Activated T-helper 17 cell treated with anti-CD3 and anti-CD28 coated beads, Interleukin-2, amount 50 U/mL, for 72 hours (primary cell): ENCODE results near the gene SLC43A3. TPM values are rescaled to one million over a fixed set of nuclear protein-coding genes. Genes with fewer than 3 reads are reported as not detected.

ENCODE experiments used
- ATAC-seq: fragments of 150-1000 bp; cut with Tn5 transposase; replicated peaks from 2 replicates; pipeline ENCODE4 v1.10.0; 2021; ENCODE audit warnings: mild to moderate bottlenecking, moderate library complexity
- H3K27ac Mint-ChIP-seq: one replicate; pipeline ENCODE4 v1.8.0; 2022; ENCODE audit warnings: mixed read lengths
- H3K27me3 Mint-ChIP-seq: one replicate; pipeline ENCODE4 v1.8.0; 2022; ENCODE audit warnings: mixed read lengths
- H3K36me3 Mint-ChIP-seq: one replicate; pipeline ENCODE4 v1.8.0; 2022; ENCODE audit warnings: low read depth, mild to moderate bottlenecking, mixed read lengths
- H3K4me1 Mint-ChIP-seq: one replicate; pipeline ENCODE4 v1.8.0; 2022; ENCODE audit warnings: mixed read lengths
- H3K4me3 Mint-ChIP-seq: one replicate; pipeline ENCODE4 v1.8.0; 2022; ENCODE audit warnings: mild to moderate bottlenecking, mixed read lengths
- H3K9me3 Mint-ChIP-seq: one replicate; pipeline ENCODE4 v1.8.0; 2022; ENCODE audit warnings: mixed read lengths
- total RNA-seq, 2 donors: library from RNA; stranded (reverse); gene quantifications; one replicate each; pipeline ENCODE4 v1.2.3, GENCODE V29; 2022

Gene SLC43A3
- total RNA-seq, 2 donors from 2014 or later = 346 to 386 TPM

DNA sequence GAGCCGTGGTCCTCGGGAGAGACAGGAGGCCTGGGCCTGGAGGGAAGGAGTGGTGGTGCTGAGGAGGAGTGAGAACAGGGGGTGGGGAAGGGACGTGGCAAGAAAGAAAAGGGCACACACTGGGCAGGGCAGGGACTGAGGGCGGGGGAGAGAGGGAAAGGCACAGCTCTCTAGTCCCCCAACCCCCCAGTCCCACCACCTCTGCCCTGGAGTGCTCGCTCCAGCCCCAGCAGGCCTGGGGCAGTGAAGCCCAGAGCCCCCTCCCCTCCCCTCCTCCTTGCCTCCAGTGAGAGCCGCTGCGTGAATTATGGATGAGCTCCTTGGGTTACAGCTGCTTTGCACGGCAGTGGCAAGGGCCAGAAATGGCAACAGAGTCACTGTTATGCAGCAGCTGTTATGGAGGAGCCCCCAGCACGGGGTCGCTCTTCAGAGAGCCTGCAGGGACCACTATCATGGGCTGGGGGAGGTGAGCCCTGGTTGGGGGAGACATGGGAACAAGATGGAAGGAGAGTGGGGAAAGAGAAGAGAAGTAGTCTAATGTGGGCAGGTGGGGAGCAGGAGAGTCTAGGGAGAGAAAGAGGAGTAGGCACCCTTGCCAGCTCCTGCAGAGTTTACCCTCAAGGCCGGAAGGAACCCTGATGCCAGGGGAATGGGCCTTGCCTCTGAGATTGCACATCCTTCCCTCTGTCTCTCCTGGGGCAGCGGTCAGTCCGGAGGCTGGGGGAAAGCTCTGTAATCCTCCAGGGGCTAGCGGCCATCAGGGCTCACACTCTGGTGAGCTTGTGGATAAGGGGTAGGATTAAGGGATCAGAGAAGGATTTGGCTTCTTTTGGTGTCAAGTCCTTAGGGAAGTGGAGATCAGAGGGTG is 37.0 kb upstream of the SLC43A3 start:
- Mint-ChIP-seq H3K4me3 (no peak overlapping the region), H3K27me3 (peaks cover 26% of the 10 kb centered on the region), H3K36me3 (no peaks in the 10 kb centered on the region), H3K27ac (no peak overlapping the region), H3K9me3 (no peaks in the 10 kb centered on the region), H3K4me1 (peaks cover 13% of the 10 kb centered on the region)
- no peak for ATAC-seq

DNA sequence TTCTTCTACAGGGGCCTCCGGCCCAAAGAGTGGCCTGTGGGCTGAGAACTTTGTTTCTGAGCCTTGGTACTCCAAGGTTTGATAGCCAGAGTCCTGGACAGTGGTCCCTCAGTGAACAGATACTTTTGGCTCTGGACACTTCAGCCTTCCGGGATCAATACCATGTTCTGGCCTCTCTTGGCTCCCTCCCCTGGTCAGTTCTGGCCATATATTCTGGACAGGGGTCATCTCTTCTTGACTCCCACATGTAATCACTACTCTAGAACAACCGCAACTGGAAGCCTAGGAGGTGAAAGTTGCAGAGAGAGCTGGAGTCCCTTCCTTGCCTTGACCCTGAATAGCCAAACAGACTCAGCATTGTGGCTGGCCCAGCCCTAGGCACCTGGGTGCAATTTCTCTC is 35.7 kb upstream of the SLC43A3 start:
- H3K36me3 Mint-ChIP-seq = no peaks in the 10 kb centered on the region
- H3K9me3 Mint-ChIP-seq = no peaks in the 10 kb centered on the region
- no peak overlapping the region for H3K4me3 Mint-ChIP-seq
- H3K4me1 Mint-ChIP-seq = peaks cover 17% of the 10 kb centered on the region
- H3K27me3 Mint-ChIP-seq = peaks cover 30% of the 10 kb centered on the region
- H3K27ac Mint-ChIP-seq = no peak overlapping the region
- no peak for ATAC-seq

DNA sequence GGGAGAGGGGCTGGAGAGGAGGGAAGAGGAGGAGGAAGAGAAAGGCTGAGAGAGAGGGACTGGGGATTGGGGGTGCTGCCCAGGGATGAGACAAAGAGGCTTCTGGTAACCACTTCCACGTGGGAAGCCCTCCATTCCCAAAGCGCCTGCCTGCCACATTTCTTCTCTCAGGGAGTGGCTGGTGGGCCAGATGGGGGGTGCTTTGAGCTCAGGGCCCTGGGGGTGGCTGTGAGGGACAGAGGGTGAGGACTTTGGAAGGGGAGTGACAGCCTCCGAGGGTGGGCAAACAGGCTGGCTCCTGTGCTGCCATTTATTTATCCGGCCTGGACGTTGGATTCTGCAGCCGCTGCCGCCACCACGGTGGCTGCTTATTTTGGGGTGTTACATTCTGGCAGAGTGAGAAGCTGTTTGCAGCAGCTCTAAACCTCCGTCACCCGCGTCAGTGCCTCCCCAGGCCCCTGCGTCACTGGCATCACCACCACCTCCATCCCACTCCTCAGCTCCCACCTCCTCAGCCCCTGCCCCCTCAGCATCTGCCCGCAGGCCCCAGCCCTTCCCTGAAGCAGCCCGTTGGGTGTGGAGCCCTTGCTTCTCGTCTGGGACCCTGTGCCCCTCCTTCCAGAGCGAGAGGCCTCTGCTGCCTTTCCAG is 35.0 kb upstream of the SLC43A3 start:
- no peak for ATAC-seq
- Mint-ChIP-seq H3K9me3 (no peaks in the 10 kb centered on the region), H3K4me1 (peaks cover 17% of the 10 kb centered on the region), H3K36me3 (no peaks in the 10 kb centered on the region), H3K4me3 (peak overlapping the region; percentile 52), H3K27me3 (peaks cover 32% of the 10 kb centered on the region), H3K27ac (no peak overlapping the region)

GRCh38 chr11:57460758-57461749 is 34.1 kb upstream of the SLC43A3 start:
- peaks cover 17% of the 10 kb centered on the region for H3K4me1 Mint-ChIP-seq
- H3K27me3 Mint-ChIP-seq = peaks cover 33% of the 10 kb centered on the region
- H3K4me3 Mint-ChIP-seq = peak overlapping the region; percentile 78
- H3K9me3 Mint-ChIP-seq = no peaks in the 10 kb centered on the region
- H3K36me3 Mint-ChIP-seq = no peaks in the 10 kb centered on the region
- ATAC-seq = no peak
- no peak overlapping the region for H3K27ac Mint-ChIP-seq

DNA sequence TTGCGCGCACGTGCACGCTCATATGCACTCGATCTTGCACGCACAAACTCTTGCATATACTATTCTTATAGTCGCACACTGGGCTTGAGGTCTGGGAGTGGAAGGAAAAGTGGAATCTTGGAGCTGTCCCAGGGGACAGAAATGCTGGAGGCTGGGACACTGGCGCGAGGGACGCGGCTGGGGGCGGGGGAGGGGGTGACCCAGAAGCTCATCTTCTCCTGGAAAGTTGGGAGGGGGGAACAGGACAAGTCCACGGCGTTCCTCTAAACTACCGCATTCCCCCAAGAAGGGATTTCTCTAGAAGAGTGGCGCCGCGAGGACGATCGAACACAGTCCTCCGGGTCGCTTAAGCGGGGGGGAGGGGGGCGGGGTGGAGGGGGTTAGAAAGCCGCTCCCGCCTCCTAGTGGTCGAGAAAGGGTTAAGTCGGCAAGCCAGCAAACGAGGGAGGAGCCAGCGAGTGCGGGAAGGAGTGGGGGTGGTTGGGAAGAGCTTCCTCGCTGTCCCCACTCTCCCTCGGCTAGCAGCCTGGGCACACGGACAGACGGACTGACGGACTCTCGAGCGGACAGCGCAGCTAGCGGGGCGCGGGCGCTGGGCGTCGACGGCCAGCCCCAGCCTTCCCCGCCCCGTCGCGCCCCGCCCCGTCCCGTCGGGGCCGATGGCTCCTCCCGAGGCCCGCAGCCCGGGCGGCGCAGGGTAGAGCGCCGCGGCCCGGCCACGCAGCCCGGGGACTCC is 33.3 kb upstream of the SLC43A3 start, which contains the start of gene RTN4RL2:
Gene RTN4RL2, plus strand, starts transcription at position 507 of the 736 bp plus-strand sequence. CDS start 338 bp downstream, outside the sequence.
- Mint-ChIP-seq H3K27ac (no peak within 1 kb of the TSS), H3K4me3 (peak within 1 kb of the TSS; percentile 78)

DNA sequence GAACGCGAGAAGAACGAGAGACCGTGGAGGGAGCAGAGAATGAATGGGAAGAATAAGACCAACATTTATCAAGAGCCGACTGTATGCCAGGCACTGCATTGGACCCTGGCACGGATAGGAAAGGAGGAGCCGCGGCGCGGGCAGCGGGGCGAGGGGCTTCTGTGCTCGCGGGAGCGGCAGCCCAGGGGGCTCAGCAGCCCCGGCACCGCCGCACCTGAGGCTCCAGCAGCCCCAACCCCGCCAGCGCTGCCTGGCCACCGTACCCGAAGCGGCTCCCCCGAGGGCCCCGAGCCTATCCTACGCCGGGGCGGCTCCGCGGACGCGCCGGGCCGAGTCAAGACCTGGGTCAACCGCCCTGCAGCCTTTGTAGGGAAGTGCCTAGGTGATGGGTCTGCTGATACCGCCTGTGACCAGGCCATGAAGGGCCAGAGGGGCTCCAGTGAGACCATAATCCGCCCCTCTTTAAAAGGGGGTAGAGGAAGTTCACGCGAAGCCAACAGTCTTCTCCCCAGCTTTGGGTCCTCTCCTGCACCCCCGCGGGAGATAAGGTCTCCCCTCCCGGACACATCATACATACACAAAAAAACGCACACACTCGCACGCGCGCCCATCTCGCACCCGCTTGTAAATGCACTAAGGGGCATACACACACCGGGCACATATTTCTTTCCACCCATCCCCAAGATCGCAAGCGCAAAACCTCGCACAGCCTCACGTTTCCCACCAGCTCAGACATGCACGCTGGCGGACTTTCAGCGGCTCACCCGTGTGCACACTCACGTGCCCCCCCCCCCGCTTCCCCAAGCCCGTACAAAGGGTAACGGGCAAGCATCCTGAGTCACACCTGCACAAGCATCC is 32.5 kb upstream of the SLC43A3 start:
- peak; percentile 5 for ATAC-seq
- H3K9me3 Mint-ChIP-seq = no peaks in the 10 kb centered on the region
- H3K4me3 Mint-ChIP-seq = peak overlapping the region; percentile 78
- H3K27me3 Mint-ChIP-seq = peaks cover 33% of the 10 kb centered on the region
- H3K27ac Mint-ChIP-seq = peak overlapping the region; percentile 8
- H3K36me3 Mint-ChIP-seq = no peaks in the 10 kb centered on the region
- peaks cover 17% of the 10 kb centered on the region for H3K4me1 Mint-ChIP-seq

More for the DNA sequence above, 33.3 kb upstream of the SLC43A3 start, which contains the start of gene RTN4RL2:
- ATAC-seq = peak; percentile 61
- Mint-ChIP-seq H3K27me3 (peaks cover 33% of the 10 kb centered on the region), H3K9me3 (no peaks in the 10 kb centered on the region), H3K36me3 (no peaks in the 10 kb centered on the region), H3K4me1 (peaks cover 17% of the 10 kb centered on the region)

GRCh38 chr11:57458410-57459163 is 31.7 kb upstream of the SLC43A3 start:
- Mint-ChIP-seq H3K27ac (peak overlapping the region; percentile 8), H3K36me3 (no peaks in the 10 kb centered on the region), H3K4me3 (peak overlapping the region; percentile 78), H3K4me1 (peaks cover 17% of the 10 kb centered on the region), H3K9me3 (no peaks in the 10 kb centered on the region), H3K27me3 (peaks cover 33% of the 10 kb centered on the region)
- ATAC-seq = peak; percentile 51

DNA sequence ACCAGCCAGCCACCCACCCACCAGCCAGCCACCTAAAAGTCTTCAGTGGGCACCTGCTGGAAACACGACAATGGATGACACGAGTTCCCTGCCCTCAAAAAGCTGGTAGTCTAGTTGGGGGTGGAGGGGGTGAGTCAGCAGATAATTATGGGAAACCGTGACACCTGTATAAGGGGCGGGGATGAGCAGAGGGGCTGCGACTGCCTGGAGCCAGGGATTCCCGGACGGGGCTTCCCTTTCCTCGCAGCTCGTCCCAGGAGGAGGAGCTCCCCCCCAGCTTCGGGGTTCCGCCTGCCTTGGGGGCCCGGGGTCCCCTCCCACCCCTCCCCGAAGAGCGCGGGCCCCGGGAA is 31.1 kb upstream of the SLC43A3 start:
- Mint-ChIP-seq H3K4me3 (peak overlapping the region; percentile 78), H3K27ac (no peak overlapping the region), H3K4me1 (peaks cover 17% of the 10 kb centered on the region), H3K27me3 (peaks cover 29% of the 10 kb centered on the region), H3K9me3 (no peaks in the 10 kb centered on the region), H3K36me3 (no peaks in the 10 kb centered on the region)
- peak; percentile 59 for ATAC-seq

DNA sequence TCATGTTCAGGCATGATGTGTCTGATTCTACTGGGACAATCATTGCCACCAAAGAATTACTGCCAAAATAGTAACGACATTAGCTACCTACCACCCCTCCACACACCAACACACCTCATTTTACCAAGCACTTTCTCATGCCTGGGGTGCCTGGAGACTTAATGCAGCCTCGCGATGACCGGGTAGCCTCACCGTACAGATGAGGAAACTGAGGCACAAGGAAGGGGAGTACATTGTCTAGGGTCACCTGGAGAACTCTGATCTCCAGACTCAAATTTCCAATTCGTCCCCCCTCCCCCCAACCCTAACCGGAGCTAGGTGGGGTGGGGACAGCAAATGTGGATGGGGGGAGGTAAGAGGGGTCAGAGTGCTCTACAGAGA is 30.7 kb upstream of the SLC43A3 start:
- Mint-ChIP-seq H3K36me3 (no peaks in the 10 kb centered on the region), H3K27me3 (peaks cover 25% of the 10 kb centered on the region), H3K27ac (no peak overlapping the region), H3K4me1 (peaks cover 17% of the 10 kb centered on the region), H3K9me3 (no peaks in the 10 kb centered on the region), H3K4me3 (peak overlapping the region; percentile 78)
- peak; percentile 38 for ATAC-seq

GRCh38 chr11:57456960-57457642 is 30.2 kb upstream of the SLC43A3 start:
- peak; percentile 46 for ATAC-seq
- peaks cover 17% of the 10 kb centered on the region for H3K4me1 Mint-ChIP-seq
- peaks cover 23% of the 10 kb centered on the region for H3K27me3 Mint-ChIP-seq
- H3K27ac Mint-ChIP-seq = no peak overlapping the region
- H3K9me3 Mint-ChIP-seq = no peaks in the 10 kb centered on the region
- peak overlapping the region; percentile 78 for H3K4me3 Mint-ChIP-seq
- H3K36me3 Mint-ChIP-seq = no peaks in the 10 kb centered on the region

DNA sequence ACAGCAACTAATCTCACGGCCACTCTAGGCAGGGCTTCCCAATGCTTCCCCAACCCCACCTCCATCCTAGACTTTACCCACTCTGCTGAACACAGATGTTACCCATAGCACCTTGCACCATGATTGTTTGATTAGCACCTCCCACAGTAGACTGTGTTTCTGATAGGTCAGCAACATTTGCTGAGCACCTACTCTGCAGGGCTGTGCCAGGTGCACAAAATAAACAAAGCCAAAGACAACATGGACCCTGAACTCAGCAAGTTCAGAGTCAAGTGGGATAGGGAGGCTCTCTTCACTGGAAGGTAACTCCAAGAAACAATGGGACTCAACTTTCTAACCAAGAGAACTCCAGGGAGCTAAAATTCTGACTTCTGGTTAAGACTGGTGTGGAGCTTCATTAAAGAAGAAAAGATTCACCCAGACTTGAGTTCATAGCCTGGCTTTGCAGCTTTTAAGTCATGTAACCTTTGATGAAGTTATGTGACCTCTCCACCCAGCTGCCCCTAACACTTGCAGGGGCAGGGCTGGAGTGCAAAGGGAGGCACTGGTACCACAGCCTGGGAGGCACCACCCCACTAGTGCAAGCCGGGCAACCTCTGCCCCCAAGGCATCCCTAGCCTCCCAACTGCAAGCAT is 26.7 kb upstream of the SLC43A3 start:
- ATAC-seq = no peak
- Mint-ChIP-seq H3K9me3 (no peaks in the 10 kb centered on the region), H3K27me3 (peaks cover 5% of the 10 kb centered on the region), H3K4me3 (no peak overlapping the region), H3K27ac (no peak overlapping the region), H3K36me3 (no peaks in the 10 kb centered on the region), H3K4me1 (peaks cover 2% of the 10 kb centered on the region)

- no peaks in the 10 kb centered on the region for H3K36me3 Mint-ChIP-seq
- peaks cover 18% of the 10 kb centered on the region for H3K27me3 Mint-ChIP-seq
- no peak overlapping the region for H3K27ac Mint-ChIP-seq
- ATAC-seq = no peak
- no peaks in the 10 kb centered on the region for H3K9me3 Mint-ChIP-seq
- no peaks in the 10 kb centered on the region for H3K4me1 Mint-ChIP-seq
- H3K4me3 Mint-ChIP-seq = no peak overlapping the region
Observed at GRCh38 chr11:57446055-57446454, 19.1 kb upstream of the SLC43A3 start.
